ENCODE results near the gene RHEB. TPM values are rescaled to one million over a fixed set of nuclear protein-coding genes. Genes with fewer than 3 reads are reported as not detected.

Gene RHEB
- total and polyA plus RNA-seq, 2 of the 13 experiments (the other 11 are each of a cell fraction or from before 2014, with no cell fraction given) = 55.0 to 77.6 TPM

GRCh38 chr7:151436446-151437158 is 83.1 kb downstream of the RHEB start (continued):
- TF ChIP-seq NFIC (IDR thresholded peaks at IDR 0.05; ENCODE audit: low read length) (no peak), SOX6 (IDR thresholded peaks at IDR 0.05) (no peak), SOX6 (CRISPR knock-in tag; IDR thresholded peaks at IDR 0.05) (no peak), ZNF784 (CRISPR knock-in tag; IDR thresholded peaks at IDR 0.05; ENCODE audit: borderline replicate concordance) (no peak), MXD3 (CRISPR knock-in tag; IDR thresholded peaks at IDR 0.05) (no peak), ZNF275 (CRISPR knock-in tag; IDR thresholded peaks at IDR 0.05; ENCODE audit: borderline replicate concordance) (no peak), SRY (CRISPR knock-in tag; IDR thresholded peaks at IDR 0.05) (no peak), ZNF17 (CRISPR knock-in tag; IDR thresholded peaks at IDR 0.05) (no peak), TARDBP (CRISPR knock-in tag; IDR thresholded peaks at IDR 0.05) (no peak), MEF2D (CRISPR knock-in tag; IDR thresholded peaks at IDR 0.05) (no peak)

GRCh38 chr7:151435971-151436370 is 83.7 kb downstream of the RHEB start:
- no peak overlapping the region for H3K4me2 ChIP-seq (ENCODE audit: low read depth, low read length)
- H3K79me2 ChIP-seq (ENCODE audit: insufficient read depth, low read length) = no peaks in the 10 kb centered on the region
- no peak overlapping the region for H3K4me3 ChIP-seq (replicated peaks in 1 of 3; ENCODE audit: insufficient read depth in 1 of 3, low read depth in 2 of 3, low read length in 3 of 3)
- H3K9me3 ChIP-seq (ENCODE audit: low read length) = no peaks in the 10 kb centered on the region
- 61% methylated on average over 4 of the region's 15 CpGs for WGBS (ENCODE audit: low lambda C conversion rate)
- no peaks in the 10 kb centered on the region for H3K36me3 ChIP-seq (replicated peaks in 1 of 2; ENCODE audit: control insufficient read depth in 1 of 2, insufficient read depth in 2 of 2, low read length in 2 of 2)
- H3K27me3 ChIP-seq (ENCODE audit: control insufficient read depth in 1 of 2, insufficient read depth in 2 of 2, low read length in 2 of 2) = peaks cover 18 to 82% of the 10 kb centered on the region in 2 experiments
- CTCF ChIA-PET (ENCODE audit: low intra/inter-chr PET ratio, low total read pairs) = no interaction called here
- ATAC-seq = no peak
- H2AFZ ChIP-seq (ENCODE audit: low read length) = no peak overlapping the region
- no TSS peak for BruUV-seq (replicated peaks)
- H3K4me1 ChIP-seq (ENCODE audit: insufficient read depth, low read length) = no peaks in the 10 kb centered on the region
- FAIRE-seq = no peak
- DNase-seq (ENCODE audit: low spot score) = no peak
- in situ Hi-C loops (cut with HindIII; ENCODE audit: extremely low pct_ligation_motif_present, low pct_unique_long_range_greater_than_20kb) = no loop called here
- H3K27ac ChIP-seq (ENCODE audit: extremely low read length, insufficient read depth, low read length) = no peak overlapping the region
- POLR2A ChIA-PET = no interaction called here
- no peaks in the 10 kb centered on the region for H4K20me1 ChIP-seq (ENCODE audit: insufficient read depth, low read length)
- no peak overlapping the region for H3K9ac ChIP-seq (ENCODE audit: insufficient read depth, low read depth, low read length)
- intact Hi-C loops (cut with micrococcal nuclease; ENCODE audit: unreplicated experiment) = no loop called here
- no peak for TF ChIP-seq FUBP1 (CRISPR knock-in tag; IDR thresholded peaks at IDR 0.05; ENCODE audit: borderline replicate concordance)
- no peak for TF ChIP-seq ZNF230 (CRISPR knock-in tag; IDR thresholded peaks at IDR 0.05)
- TF ChIP-seq ATF6 (CRISPR knock-in tag; conservative IDR thresholded peaks at IDR 0.05) = no peak
- TF ChIP-seq SRY (CRISPR knock-in tag; IDR thresholded peaks at IDR 0.05) = no peak
- TF ChIP-seq ZFX (CRISPR knock-in tag; IDR thresholded peaks at IDR 0.05; ENCODE audit: low read depth) = no peak
- no peak for TF ChIP-seq ELF1 (CRISPR knock-in tag; IDR thresholded peaks at IDR 0.05)

All from HepG2 (cell line).